NCI-H2196 (cell line): ENCODE data around the gene YDJC.
"Not testable (repeated sequence)": the region's sequence is repeated elsewhere in the genome, so short reads cannot be mapped to it uniquely, and the experiment has no call there.

Source experiments
- DNase-seq: peaks from one replicate; lab custom pipeline; 2025; ENCODE audit not compliant: unreplicated experiment; lab: John Stamatoyannopoulos, UW

The YDJC gene

DNA sequence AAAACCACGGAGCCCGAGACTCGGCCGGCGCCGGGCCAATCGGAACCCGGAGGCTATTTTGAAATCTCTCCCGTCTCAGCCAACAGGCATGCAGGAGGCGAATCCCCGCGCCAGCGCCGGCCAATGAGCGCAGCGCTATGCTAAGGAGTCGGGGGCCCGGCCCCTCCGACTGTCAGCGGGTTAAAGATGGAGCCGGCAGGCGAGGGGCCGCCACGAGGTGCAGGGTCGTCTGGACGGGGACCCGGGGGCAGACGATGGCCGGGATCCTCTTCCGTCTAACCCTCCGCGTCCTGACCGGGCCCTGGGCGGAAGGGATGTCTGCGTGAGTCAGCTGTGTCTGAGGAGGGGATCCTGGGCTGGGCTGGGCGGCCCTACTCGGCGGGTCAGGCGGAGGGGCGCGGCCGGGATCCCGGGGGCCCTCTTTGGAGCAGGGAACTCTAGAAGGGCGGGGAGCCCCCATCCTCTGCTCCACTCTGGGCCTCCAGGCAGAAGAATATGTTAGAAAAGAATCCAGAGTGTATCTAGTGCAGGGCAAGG lies 22.3 kb upstream of the YDJC start:
- peak; percentile 64 for DNase-seq

- DNase-seq = no peak
These were observed 21.7 kb upstream of the YDJC start for GRCh38 chr22:21651521-21652009.

GRCh38 chr22:21650823-21651520 lies 21.1 kb upstream of the YDJC start:
- DNase-seq = no peak

- no peak for DNase-seq
These were observed 20.5 kb upstream of the YDJC start for GRCh38 chr22:21650280-21650679.

DNA sequence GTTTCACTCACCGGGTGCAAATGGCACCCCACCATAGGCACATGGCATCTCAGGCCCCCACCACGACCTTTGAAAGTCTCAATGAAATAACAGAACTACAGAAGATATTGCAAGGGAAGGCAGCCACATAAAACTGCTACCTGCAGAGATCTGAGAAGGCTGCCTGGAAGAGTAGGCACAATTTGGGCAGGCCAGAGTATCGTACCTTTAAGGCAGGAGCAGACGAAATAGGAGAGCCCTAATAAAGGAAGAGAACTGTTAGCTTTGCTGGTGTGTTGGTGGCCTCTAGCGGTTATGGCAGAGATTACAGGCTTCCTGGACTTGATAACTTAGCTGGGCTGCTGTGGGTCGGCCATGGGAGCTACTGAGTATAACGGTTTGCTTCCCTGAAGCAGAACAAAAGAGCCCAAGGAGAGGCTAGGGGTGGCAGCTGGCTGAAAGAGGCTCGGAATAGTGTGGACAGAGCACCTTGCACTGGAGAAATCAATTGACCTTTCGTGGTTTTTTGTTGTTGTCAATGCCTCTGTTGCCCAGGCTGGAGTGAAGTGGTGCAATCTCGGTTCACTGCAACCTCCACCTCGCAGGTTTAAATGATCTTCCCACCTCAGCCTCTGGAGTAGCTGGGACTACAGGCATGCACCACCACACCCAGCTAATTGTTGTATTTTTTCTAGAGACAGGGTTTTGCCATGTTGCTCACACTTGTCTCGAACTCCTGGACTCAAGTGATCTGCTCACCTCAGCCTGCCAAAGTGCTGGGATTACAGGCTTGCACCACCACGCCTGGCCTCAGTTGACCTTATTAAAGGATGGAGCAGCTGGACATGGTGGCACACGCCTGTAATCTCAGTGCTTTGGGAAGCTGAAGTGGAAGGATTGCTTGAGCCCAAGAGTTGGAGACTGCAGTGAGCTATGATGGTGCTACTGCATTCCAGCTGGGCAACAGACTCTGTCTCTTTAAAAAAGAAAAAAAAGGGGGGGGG lies 17.1 kb upstream of the YDJC start:
- peak; percentile 64 for DNase-seq

- DNase-seq = not testable (repeated sequence)
These were observed 15.7 kb upstream of the YDJC start for GRCh38 chr22:21645513-21645912.

- DNase-seq = no peak
These were observed 13.9 kb upstream of the YDJC start for GRCh38 chr22:21643533-21644357.

GRCh38 chr22:21642584-21643448 lies 13.0 kb upstream of the YDJC start:
- peak; percentile 52 for DNase-seq

DNA sequence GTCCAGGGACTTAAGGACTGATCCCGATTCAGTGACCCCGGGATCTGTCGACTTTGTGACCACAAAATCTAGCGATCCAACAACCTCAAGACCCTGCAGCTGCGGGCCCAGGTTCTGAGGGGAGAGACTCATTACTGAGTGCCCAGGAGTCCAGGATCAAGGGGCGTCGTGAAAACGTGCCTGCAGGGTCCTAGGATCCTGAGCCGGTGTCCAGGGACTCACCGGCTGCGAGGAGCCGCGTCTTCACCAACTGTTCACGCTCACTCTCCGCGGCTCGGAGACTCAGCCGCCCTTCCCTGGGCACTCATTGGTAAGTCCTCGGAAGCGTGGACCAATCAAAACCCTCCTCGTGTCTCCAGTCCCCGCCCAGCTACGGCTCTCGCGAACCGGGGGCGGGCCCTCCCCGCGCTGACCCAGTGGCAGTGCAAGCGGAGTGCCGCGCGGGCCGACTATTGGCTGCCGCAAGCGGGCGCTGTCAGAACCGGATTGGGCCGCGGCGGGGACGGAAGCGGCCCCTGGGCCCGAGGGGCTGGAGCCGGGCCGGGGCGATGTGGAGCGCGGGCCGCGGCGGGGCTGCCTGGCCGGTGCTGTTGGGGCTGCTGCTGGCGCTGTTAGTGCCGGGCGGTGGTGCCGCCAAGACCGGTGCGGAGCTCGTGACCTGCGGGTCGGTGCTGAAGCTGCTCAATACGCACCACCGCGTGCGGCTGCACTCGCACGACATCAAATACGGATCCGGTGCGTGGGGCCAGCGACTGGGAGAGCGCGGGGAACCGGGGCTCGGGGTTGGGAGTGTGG lies 12.2 kb upstream of the YDJC start, which contains the start of gene SDF2L1:
SDF2L1 (plus strand) TSS at position 514 of the 795 bp plus-strand sequence; CDS start at position 549, 35 bp downstream.
- peak; percentile 90 for DNase-seq

GRCh38 chr22:21641417-21641788 lies 11.6 kb upstream of the YDJC start:
- DNase-seq = peak; percentile 24

GRCh38 chr22:21640810-21641209 lies 11.0 kb upstream of the YDJC start:
- no peak for DNase-seq

GRCh38 chr22:21639359-21639758 lies 9.5 kb upstream of the YDJC start:
- no peak for DNase-seq

- not testable (repeated sequence) for DNase-seq
These were observed 7.6 kb upstream of the YDJC start for GRCh38 chr22:21637450-21637849.

GRCh38 chr22:21636629-21637218 lies 6.9 kb upstream of the YDJC start:
- DNase-seq = no peak

DNA sequence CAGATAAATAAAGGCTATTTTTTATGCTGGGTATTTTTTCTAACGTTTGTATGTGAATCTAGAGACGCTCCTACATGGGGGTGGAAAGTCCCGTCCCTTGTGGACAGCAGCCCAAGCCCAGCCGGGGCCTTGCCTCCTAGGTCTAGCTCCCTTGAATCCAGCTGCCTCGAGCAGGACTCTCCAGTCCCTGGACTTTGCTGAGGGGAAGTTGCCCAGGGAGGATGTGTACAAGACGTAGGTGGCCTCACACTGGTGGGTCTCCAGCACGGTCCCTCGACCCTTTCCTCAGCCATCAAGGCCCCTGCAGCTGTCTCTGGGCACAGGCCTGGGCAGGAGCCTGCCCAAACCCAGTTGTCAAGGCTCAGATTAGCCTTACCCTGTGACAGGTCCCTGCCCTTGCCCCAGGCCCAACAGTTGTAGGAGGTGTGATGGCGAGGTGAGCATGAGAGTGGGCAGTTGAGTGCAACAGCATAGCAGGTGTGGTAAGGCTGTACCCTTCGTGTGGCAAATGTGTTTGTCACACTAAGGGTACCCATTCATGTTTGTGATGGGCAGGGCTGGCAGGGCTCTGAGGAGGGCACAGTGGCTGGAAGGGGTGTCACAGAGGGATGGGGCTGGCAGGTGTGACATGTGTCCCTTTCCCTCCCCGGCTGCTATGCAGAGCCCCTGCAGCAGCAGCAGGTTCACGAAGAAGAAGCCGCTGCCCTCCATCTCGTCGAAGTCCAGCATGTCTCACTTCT lies 6.1 kb upstream of the YDJC start:
- no peak for DNase-seq

DNA sequence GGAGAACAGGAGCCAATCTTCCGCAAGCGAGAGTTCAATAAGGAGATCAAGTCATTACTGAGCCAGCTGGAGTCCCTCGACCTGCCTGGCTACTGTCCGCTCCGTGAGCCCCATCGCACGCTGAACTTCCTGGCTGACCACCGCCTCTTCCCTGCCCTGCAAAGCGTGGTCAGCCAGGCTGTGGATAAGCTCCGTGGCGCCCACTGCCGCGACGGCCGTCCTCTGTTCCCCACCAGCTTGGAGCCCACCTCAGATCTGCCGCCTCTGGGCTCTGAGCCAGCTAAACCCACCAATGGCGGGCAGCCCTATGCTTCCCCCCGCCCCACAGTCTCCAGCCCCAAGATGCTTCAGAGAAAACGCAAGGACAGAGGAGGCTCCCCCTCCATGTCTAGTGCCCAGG lies 5.0 kb upstream of the YDJC start:
- DNase-seq = no peak

- DNase-seq = no peak
These were observed 4.3 kb upstream of the YDJC start for GRCh38 chr22:21634081-21634480.

DNA sequence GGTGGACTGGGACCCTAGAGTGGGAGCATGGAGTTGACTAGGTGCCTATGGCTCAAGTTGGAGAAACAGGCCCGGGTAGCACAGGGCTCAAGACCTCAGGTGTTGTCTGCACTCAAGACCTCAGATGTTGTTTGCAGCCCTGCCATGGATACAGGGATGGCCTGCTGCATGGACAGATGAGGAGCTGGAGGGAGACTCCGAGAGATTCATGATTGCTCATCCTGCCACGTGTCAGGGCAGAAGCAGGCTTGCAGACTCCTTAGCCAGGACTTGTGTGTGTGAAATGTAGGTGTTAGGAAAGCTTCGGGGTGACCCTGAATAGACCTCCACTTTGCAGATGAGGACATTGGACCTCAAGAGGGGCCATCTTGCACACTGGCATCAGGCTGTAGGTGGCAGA lies 3.7 kb upstream of the YDJC start:
- DNase-seq = no peak
